ENCODE results near the gene GDPD3.
A peak's percentile ranks its signal among the peaks of the same experiment; 100 is the strongest.

GDPD3 gene

GRCh38 chr16:30065943-30066760, 47.2 kb downstream of the GDPD3 start:
- peak overlapping the region; percentile 98 for H3K4me3 ChIP-seq (replicated peaks; ENCODE audit: insufficient read depth, low read length)
- peak; percentile 54 to 90 for DNase-seq (ENCODE audit: low read depth in 1 of 2, low spot score in 1 of 2)
- peak overlapping the region; percentile 94 for H3K27ac ChIP-seq (replicated peaks)
- TF ChIP-seq SPI1 (IDR thresholded peaks at IDR 0.05; ENCODE audit: borderline replicate concordance, low read depth) = no peak
- TF ChIP-seq GABPA (IDR thresholded peaks at IDR 0.05; ENCODE audit: low read depth) = no peak
- TF ChIP-seq POLR2AphosphoS5 (IDR thresholded peaks at IDR 0.05; ENCODE audit: low read depth) = no peak
- no peak for TF ChIP-seq REST (IDR thresholded peaks at IDR 0.05; ENCODE audit: insufficient replicate concordance, low read depth)
- TF ChIP-seq CTCF (IDR thresholded peaks at IDR 0.05; ENCODE audit: insufficient read depth, low read length) = no peak
- H3K27me3 ChIP-seq (ENCODE audit: insufficient read depth, poor library complexity, severe bottlenecking) = no peaks in the 10 kb centered on the region

GRCh38 chr16:30065102-30065942, 48.0 kb downstream of the GDPD3 start, which contains the start of gene ALDOA:
TSS of gene ALDOA (plus strand) at chr16:30065760. CDS start at chr16:30066898, 1,138 bp downstream.
- peak within 1 kb of the TSS; percentile 94 for H3K27ac ChIP-seq (replicated peaks)
- TF ChIP-seq REST (IDR thresholded peaks at IDR 0.05; ENCODE audit: insufficient replicate concordance, low read depth) (peak; percentile 70), CTCF (IDR thresholded peaks at IDR 0.05; ENCODE audit: insufficient read depth, low read length) (no peak), SPI1 (IDR thresholded peaks at IDR 0.05; ENCODE audit: borderline replicate concordance, low read depth) (peak; percentile 92), GABPA (IDR thresholded peaks at IDR 0.05; ENCODE audit: low read depth) (peak; percentile 68; the same call in 1 of the 2 replicates), POLR2AphosphoS5 (IDR thresholded peaks at IDR 0.05; ENCODE audit: low read depth) (peak; percentile 90; the same call in 1 of the 2 replicates)
- H3K27me3 ChIP-seq (ENCODE audit: insufficient read depth, poor library complexity, severe bottlenecking) = no peaks in the 10 kb centered on the region

GRCh38 chr16:30064729-30065101, 48.6 kb downstream of the GDPD3 start:
- H3K4me3 ChIP-seq (replicated peaks; ENCODE audit: insufficient read depth, low read length) = peak overlapping the region; percentile 58
- TF ChIP-seq GABPA (IDR thresholded peaks at IDR 0.05; ENCODE audit: low read depth) = no peak
- TF ChIP-seq CTCF (IDR thresholded peaks at IDR 0.05; ENCODE audit: insufficient read depth, low read length) = no peak
- TF ChIP-seq SPI1 (IDR thresholded peaks at IDR 0.05; ENCODE audit: borderline replicate concordance, low read depth) = no peak
- no peak for TF ChIP-seq POLR2AphosphoS5 (IDR thresholded peaks at IDR 0.05; ENCODE audit: low read depth)
- no peak for TF ChIP-seq REST (IDR thresholded peaks at IDR 0.05; ENCODE audit: insufficient replicate concordance, low read depth)
- peak overlapping the region; percentile 94 for H3K27ac ChIP-seq (replicated peaks)
- H3K27me3 ChIP-seq (ENCODE audit: insufficient read depth, poor library complexity, severe bottlenecking) = no peaks in the 10 kb centered on the region
- DNase-seq (ENCODE audit: low read depth in 1 of 2, low spot score in 1 of 2) = no peak

More at GRCh38 chr16:30065102-30065942, 48.0 kb downstream of the GDPD3 start, which contains the start of gene ALDOA:
- DNase-seq (ENCODE audit: low read depth in 1 of 2, low spot score in 1 of 2) = peak; percentile 93 to 99
- H3K4me3 ChIP-seq (replicated peaks; ENCODE audit: insufficient read depth, low read length) = peak within 1 kb of the TSS; percentile 98

Measured in HL-60 (cell line).